CD4-positive, alpha-beta T cell treated with Interleukin-6 for 4 hours (primary cell): ENCODE measurements around the gene ZNF521.

ENCODE experiments used
- DNase-seq: peaks from one replicate; pipeline ENCODE4 v3.0.0-alpha.2; 2020; ENCODE audit warnings: mixed read lengths

The ZNF521 gene

GRCh38 chr18:25113566-25113965, 238.4 kb downstream of the ZNF521 start:
- no peak for DNase-seq

- DNase-seq: no peak
These were observed 239.0 kb downstream of the ZNF521 start for GRCh38 chr18:25112821-25113434.

- DNase-seq: no peak
These were observed 240.3 kb downstream of the ZNF521 start for GRCh38 chr18:25111377-25112288.

- no peak for DNase-seq
These were observed 242.5 kb downstream of the ZNF521 start for GRCh38 chr18:25109484-25109883.

GRCh38 chr18:25103468-25104155, 248.4 kb downstream of the ZNF521 start:
- DNase-seq: no peak

GRCh38 chr18:25102662-25103061, 249.3 kb downstream of the ZNF521 start:
- no peak for DNase-seq

- DNase-seq: no peak
These were observed 251.5 kb downstream of the ZNF521 start for GRCh38 chr18:25100418-25100817.

- DNase-seq: no peak
These were observed 252.1 kb downstream of the ZNF521 start for GRCh38 chr18:25099895-25100294.

- DNase-seq: no peak
These were observed 254.4 kb downstream of the ZNF521 start for GRCh38 chr18:25097569-25098056.

- no peak for DNase-seq
These were observed 254.9 kb downstream of the ZNF521 start for GRCh38 chr18:25097057-25097456.

- no peak for DNase-seq
These were observed 258.8 kb downstream of the ZNF521 start for GRCh38 chr18:25093141-25093540.

GRCh38 chr18:25089470-25089869, 262.5 kb downstream of the ZNF521 start:
- no peak for DNase-seq

- no peak for DNase-seq
These were observed 265.1 kb downstream of the ZNF521 start for GRCh38 chr18:25086876-25087275.

GRCh38 chr18:25081001-25081400, 271.0 kb downstream of the ZNF521 start:
- no peak for DNase-seq

- no peak for DNase-seq
These were observed 271.8 kb downstream of the ZNF521 start for GRCh38 chr18:25080211-25080610.

GRCh38 chr18:25077944-25078723, 273.8 kb downstream of the ZNF521 start:
- DNase-seq: no peak

- DNase-seq: no peak
These were observed 274.7 kb downstream of the ZNF521 start for GRCh38 chr18:25077038-25077943.

GRCh38 chr18:25075783-25076182, 276.2 kb downstream of the ZNF521 start:
- no peak for DNase-seq

- DNase-seq: no peak
These were observed 276.6 kb downstream of the ZNF521 start for GRCh38 chr18:25075331-25075730.

GRCh38 chr18:25074925-25075324, 277.0 kb downstream of the ZNF521 start:
- no peak for DNase-seq

GRCh38 chr18:25072205-25072604, 279.8 kb downstream of the ZNF521 start:
- DNase-seq: no peak
